ENCODE measurements around the gene ARHGEF28.

ARHGEF28 gene

DNA sequence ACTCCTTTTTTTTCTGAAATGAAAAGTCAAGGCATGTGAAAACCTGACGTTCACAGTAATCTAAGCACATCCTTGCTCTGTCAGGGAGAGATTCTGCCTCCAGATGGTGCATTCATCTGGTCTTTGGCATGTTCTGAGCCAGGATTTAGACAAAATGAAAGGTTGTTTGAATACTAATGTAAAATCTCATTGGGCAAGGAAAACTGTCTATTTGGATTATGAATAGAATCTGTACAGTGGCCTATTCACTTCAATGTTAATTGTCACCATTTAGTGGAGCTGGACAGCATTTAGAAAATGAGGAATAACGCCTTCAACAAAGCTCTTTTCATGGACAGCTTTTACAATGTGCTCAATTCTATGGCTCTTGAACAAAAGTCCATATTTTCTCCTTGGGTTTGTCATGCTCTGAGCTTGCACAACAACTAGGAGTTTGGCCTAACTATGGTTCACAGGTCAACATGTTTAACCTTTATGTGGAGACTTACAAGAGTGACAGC is 28.9 kb downstream of the ARHGEF28 start:
- FAIRE-seq: no peak

DNA sequence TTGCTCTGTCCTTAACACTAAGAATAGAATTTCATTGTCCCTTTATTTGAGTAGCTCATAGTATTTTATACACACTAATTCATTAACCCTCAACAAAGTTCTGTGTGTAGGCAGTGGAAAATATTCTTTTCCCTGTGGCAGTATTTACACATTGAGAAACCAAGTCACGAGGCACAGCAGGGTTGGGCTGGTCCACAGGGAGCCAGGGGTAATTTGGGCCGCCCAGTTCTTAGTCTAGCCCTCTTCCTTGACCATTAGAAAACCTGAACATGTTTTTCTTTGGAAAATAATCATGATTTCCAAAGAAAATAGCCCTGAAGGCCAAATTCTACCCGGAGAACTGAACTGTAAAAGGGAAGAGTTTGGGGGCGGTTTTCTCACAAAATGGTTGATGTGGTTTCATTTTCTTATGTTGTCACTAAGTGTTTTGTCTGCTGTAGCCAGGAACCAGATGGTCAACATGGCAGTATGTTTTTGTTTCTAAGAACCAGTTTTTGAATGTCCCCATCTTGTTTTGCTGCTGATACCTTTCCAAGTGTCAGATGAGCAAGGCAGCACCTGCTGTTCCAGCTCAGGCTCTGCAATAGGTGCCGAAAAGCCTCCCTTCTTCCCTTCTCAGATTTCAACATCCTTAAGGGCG is 29.6 kb downstream of the ARHGEF28 start:
- no peak for FAIRE-seq

DNA sequence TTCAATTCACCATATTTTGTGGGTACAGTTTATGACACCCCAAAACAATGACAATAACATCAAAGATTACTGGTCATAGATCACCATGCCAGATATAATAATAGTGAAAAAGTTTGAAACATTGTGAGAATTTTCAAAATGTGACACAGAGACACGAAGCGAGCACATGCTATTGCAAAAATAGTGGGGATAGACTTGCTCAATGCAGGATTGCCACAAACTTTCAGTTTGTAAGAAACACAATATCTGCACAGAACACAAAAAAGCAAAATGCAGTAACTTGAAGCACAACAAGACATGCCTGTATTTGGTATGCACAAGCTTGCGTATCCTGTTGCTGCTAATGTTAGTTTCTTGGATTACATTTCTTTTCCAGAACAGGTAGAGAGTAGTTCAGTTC is 35.8 kb downstream of the ARHGEF28 start:
- no peak for FAIRE-seq

DNA sequence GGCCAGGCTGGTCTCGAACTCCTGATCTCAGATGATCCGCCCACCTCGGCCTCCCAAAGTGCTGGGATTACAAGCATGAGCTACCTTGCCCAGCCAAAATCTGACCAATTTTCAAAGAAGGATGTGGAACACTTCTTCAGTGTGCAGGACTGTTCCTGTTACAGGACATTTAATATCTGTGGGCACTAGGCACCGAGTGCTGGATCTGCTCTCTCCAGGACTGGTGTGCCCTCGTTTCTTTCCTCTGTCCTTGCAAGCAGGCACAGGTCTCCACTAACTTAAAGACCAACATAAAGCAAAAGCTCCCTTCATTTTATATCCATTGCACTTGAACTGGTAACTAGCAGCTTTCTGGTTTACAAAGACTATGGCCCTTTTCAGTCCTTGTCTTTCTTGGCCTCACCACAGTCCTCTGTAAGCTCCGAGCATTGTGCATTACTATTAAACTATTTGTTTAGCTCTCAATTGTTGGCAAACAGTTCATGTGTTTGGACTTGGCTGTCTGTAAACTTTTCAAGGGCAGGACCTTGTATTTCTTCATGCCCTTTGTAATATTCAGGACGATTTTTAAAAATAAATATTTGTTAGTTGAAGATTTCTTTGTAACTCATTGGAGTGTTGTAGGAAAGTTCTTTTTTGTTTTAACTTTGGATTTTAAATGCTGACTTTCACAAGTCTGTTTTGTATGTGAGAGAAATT is 37.3 kb downstream of the ARHGEF28 start:
- FAIRE-seq: no peak

DNA sequence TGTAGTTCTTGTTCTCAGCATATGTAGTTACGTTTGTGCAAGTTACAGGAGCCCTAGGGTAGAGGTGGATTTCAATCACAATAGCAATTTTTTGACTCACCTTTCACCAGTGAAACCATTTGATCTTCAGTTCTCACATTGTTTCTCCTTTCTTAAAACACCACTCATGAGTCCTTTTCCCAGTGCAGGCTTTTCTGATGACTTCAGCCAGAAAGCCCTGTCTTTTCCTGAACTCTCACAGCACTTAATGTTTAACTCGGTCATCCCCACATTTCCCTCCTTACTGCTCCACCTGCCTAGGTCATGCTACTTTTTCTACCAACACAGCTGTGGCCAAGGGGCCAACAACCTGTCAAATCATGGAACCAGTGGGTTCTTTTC is 37.9 kb downstream of the ARHGEF28 start:
- no peak for FAIRE-seq

DNA sequence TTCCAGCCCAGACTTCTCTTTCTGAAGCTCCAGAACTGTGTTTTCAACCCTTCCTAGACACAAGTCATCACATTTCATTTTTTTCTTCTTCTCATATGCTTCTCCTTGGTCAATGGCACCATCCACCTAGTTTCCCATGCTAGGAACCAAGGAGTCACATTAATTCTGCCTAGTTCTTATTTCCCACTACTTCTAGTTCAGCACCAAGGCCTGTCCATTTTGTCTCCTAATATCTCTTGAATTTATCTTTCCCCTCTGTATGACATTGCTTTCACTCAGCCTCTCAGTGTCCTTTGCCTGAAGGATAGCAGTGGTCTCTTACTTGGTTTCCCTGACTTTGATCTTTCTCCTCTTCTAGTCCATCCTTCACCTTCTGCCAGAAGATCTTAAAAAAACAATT is 38.8 kb downstream of the ARHGEF28 start:
- no peak for FAIRE-seq

DNA sequence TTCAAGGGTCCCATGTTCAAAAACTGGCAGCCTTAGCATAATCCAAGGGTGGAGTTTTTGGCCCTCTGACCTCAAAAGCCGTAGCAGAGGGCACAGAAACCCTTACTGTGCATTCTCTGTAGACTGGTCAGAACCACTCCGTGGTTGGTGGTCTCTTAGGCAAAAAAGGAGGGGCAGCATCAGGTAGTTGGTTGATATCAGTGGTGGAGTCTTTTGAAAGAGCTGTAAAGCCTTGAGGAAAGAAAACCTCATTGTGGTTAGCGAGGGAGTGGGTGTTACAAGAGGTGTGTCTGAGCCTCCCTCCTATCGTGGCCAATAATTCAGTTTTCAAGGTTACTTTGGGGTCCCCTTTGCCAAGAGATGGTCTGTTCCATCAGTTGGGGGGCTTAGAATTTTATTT is 40.9 kb downstream of the ARHGEF28 start:
- FAIRE-seq: no peak

DNA sequence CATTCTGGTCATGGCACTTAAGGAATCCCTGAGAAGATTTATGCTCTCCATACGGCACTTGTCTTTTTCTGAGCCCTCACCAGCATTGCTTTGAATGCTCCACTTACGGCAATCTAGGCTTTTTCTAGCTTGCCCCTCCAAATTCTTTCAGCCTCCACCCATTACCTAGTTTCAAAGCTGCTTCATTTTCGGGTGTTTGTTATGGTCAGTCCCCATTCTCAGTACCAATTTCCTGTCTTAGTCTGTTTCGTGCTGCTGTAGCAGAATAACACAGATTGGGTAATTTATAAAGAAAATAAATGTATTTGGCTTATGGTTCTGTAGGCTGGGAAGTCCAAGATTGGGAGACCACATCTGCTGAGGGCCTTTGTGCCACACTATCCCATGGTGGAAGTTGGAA is 42.0 kb downstream of the ARHGEF28 start:
- no peak for FAIRE-seq

DNA sequence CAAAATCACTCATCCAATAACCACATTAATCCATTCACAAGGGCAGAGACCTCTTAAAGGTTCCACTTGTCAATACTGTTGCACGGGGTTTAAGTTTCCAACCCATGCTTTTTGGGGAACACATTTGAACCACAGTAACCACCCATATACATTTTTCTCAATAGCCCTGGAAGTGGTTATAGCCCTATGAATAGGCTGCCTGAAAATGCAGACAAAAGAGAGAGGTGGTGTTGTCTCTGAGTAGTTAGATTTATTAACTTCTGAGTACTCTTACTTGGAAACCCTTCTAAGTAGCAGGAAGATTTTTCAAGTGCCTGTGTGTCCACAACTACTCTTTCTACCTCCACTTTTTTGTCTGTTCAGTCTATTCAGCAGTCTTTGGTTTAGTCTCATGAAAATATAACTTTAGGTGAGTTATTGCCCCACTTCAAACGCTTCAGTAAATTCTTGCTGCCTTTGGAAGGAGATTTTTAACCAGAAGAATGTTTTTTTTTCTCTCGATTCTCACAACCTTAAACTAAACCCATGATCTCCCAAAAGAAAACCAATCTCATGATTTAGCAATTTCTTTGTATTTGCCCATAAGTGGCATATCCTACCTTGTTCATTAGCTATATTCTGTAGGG is 42.6 kb downstream of the ARHGEF28 start:
- no peak for FAIRE-seq

DNA sequence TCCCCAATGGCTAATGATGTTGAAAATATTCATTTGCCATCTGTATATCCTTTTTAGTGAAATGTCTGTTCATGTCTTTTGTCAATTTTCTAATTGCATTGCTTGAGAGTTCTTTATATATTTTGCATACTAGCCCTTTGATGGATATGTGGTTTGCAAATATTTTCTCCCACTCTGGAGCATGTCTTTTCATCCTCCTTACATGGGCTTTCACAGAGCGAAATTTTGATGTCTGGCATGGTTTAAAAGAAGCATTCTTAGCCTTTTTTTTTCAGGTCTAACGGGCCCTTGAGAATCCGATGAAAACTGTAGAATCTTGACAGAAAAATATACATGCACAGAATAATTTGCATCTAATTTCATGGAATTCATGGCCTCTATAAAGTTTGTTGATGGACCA is 44.7 kb downstream of the ARHGEF28 start:
- FAIRE-seq: no peak

DNA sequence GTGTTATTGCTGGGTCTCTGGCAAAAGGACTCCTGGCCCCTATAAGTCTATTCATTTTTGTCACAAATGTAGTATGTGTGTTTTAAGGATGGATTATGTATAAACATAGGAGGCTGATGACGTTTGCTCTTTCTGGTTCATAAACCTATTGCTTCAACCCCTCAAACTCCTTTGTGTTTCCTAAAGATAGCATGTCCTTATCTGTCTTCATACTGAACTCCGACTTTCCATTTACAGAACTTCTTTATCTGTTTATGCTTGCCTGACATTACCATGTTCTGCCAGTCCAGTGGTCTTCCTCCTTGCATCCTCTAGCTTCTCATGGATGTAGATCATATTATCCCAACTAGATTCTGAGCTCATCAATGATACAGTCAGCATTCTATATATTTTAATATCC is 46.1 kb downstream of the ARHGEF28 start:
- no peak for FAIRE-seq

DNA sequence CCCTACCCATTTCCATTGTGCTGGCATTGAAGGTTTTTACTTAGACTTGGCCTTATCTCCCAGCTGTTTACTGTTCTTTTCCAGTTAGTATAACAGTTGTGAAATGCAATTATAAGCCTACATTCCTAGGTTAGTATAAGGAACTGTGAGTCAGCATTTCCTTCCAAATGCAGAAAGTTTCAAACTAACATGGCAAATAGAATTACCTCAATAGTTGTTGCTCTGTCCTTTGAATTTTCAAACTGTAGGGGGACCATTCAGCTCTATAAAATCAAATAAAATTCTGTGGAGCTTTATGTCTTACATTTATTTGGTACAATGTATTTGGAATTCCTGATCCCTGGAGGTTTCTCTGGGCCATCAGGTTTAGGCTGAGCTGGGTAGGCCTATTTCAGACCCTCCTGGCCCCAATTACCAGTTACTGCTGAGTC is 47.2 kb downstream of the ARHGEF28 start:
- FAIRE-seq: no peak

DNA sequence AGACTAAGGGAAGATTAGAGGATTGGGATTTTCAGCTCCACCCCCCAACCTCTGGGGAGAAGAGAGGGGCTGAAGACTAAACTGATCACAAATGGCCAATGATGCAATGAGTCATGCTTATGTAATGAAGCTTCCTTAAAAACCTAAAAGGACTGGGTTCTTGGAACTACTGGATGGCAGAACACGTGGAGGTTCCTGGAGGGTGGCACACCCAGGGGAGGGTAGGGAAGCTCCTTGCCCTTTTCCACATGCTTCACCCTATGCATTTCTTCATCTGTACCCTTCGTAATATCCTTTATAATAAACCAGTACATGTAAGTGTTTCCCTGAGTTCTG is 48.6 kb downstream of the ARHGEF28 start:
- FAIRE-seq: no peak

DNA sequence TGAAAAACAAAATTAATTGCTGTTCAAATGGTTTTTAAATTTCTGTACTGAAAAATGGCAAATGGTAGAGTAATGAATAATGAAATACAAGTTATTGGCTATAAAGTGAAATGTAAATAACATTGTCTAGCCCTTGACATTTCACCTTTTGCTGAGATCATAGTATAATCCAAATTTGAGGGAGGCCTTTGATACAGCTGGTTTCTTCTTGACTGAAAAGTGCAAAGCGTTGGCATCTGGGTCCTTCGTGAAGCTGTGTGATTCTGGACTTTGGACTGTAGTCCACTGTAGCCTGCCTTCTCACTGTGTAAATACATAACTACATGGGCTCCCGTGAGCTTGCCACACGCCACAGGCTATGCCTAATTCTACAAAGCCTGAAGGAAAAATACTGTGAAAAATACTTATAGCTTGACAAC is 52.3 kb downstream of the ARHGEF28 start:
- no peak for FAIRE-seq

DNA sequence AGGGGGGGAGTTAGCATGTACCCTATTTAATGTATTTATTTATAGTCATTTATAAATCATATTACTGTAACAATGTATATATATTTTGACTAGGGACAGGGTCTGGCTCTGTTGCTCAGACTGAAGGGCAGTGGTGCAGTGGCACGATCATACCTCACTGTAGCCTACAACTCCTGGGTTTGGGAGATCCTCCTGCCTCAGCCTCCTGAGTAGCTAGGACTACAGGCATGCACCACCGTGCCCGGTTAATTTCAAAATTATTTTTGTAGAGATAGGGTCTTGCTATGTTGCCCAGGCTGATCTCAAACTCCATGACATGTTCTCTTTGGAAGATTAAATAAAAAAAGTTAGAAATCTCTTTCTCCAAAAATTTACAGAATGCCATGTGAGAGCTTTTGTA is 52.8 kb downstream of the ARHGEF28 start:
- no peak for FAIRE-seq

DNA sequence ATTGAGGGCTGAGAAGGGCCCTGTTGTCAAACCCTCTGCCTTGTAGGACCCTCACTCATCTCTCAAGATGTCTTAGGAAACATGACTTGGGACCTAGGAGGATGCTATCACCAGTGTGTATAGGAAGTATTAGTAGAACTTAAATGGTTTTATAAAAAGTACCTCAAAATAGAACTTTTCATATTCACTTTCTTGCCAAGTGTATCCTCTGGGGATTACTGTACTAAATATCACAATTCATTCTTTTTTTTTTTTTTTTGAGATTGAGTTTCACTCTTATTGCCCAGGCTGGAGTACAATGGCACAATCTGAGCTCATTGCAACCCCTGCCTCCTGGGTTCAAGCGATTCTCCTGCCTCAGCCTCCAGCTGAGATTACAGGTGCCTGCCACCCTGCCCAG is 56.2 kb downstream of the ARHGEF28 start:
- FAIRE-seq: no peak

DNA sequence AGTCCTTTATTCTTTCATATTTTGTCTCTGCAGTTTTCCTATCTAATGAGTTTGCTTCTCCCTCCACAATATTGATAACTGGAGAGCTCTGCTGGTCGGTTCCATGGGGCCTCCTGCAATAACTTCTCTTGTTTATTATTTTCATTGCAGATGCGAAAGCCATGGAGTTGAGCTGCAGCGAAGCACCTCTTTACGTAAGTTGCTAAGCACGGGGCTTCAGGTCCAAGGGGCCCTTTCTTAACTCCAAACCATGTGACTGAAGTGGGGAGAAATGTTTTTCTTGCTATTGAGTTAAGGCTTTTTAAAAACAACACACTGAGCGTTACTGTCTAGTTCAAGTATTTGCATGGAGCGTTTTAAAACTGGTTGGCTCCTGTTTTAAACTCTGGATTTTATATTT is 58.7 kb downstream of the ARHGEF28 start:
- no peak for FAIRE-seq

DNA sequence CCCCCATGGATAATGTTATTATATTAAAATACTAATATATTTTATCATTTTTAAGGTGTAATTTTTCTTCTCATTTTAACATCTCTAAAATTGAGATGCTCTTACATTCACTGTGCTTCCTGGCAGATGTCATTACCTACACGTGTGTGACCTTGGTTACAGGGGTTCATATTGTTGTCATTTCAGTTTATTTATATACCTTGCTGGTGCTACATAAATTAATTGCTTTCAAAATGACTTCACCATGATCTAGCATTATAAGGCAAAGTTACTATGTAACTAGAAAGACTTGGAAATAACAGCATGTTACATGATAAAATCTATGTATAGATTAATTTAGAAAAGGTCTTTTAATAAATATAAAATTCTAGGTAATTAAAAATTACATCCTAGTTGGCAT is 60.9 kb downstream of the ARHGEF28 start:
- FAIRE-seq: peak; percentile 57

DNA sequence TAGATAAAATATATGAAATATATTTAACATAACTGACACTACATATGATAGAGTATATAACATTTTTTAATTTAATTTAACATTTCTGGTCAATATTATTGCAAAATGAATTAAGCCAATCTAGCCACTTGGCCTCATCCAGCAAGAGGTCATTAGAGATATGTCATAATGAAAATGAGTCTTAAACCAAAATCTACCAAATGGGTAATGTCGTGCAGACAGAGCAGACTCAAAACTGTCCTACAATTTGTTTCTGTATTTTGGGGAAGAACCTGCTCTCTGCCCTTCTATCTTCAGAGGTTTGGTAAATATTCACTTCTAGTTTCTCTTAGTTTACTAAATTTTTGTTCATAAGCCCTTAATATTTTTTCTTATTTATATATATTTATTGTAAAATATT is 61.4 kb downstream of the ARHGEF28 start:
- no peak for FAIRE-seq

DNA sequence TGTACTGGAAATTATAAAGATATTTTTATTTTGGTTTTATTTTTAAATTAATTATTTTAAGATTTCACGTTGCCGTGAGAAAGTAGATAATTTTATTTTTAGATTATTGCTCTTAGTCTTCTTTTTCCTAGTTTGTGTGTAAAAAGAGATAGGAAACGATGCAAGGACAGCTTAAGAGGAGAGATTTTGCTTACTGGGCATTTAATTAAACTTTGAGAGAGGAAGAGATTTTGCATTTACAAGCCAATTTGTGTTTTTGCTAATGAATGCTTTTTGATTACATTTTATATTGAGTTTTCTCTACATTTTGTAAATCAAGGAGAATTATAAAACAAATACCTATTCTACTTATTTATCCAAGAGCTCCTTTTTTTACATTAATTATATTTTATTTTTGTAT is 64.0 kb downstream of the ARHGEF28 start:
- FAIRE-seq: no peak

DNA sequence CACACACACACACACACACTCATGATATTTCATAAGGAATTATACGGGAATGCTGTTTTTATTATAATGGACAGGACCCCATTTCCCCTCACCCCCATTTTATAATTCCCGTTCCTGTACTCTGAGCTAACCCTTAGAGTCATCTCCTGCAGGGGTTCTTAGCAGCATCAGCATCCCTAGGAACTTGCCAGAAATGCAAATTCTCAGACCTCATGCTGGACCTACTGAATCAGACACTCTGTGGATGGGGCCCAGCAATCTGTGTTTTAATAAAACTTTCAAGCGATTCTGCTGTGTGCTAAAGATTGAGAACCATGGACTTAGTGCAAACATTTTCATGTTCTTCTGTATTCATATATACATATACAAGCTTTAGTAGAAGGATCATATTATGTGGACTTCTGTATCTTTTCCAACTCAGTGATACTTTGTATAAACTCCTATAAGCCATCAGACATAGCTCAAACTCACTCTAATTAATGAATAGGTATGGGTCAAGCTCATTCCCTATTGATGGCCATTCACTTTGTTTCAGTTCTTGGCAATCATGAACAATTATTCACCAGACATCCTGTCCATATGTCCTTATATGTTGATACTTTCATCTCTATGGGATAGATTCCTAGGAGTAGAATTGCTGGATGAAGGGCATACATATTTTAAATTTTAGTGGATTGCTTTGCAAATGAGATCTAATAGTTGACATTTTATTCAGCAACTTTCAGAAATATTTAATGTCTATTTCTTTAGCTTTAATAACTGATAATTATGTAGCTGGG is 65.5 kb downstream of the ARHGEF28 start:
- no peak for FAIRE-seq

DNA sequence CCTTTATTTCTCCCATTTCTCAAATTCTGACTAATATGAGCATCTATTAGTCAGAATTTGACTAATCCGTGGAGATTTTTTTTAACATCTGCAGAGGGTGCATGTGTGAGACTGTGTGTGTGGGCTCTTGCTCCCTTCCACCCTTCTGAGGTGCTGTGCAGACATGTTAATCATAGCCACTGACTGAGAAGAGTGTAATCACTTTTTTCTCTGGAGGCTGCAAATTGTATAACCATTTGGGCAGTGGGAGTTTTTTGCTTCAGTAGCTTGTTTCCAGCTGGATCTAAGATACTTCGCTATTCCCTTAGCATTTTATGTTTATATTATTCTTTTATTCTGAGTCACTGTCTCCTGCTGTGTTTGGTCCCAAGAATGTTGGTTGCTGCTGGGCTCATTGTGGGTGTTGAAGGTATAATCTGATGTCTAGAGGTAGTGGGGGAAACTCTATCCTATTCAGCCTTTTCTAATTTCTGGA is 66.2 kb downstream of the ARHGEF28 start:
- FAIRE-seq: no peak

DNA sequence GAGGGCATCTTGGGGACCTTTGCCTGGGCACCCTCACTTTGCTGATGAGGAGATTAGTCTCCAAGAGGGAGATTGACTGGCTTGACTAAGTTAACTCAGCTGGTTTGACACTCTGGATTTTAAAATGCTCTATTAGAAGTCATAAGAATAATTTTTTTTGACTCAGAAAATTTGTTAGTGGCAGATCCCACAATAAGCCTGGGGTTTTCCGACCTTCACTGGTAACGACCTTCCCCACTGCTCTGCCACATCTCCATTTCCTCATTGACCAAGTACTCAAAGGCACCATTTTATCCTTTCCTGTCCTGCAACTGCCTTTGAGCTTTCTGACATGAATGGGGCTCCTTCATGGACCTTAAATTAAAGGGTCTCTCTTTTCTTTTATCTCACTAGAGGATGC is 67.0 kb downstream of the ARHGEF28 start:
- no peak for FAIRE-seq

Data from A204.1 (cell line).